ENCODE measurements around the gene RALGAPA2. TPM values are rescaled to one million over a fixed set of nuclear protein-coding genes. Genes with fewer than 3 reads are reported as not detected.

Gene RALGAPA2
- total and polyA plus RNA-seq, 2 donors (not counting 3 experiments of a cell fraction or from before 2014, with no cell fraction given): 10.0 to 46.8 TPM

DNA sequence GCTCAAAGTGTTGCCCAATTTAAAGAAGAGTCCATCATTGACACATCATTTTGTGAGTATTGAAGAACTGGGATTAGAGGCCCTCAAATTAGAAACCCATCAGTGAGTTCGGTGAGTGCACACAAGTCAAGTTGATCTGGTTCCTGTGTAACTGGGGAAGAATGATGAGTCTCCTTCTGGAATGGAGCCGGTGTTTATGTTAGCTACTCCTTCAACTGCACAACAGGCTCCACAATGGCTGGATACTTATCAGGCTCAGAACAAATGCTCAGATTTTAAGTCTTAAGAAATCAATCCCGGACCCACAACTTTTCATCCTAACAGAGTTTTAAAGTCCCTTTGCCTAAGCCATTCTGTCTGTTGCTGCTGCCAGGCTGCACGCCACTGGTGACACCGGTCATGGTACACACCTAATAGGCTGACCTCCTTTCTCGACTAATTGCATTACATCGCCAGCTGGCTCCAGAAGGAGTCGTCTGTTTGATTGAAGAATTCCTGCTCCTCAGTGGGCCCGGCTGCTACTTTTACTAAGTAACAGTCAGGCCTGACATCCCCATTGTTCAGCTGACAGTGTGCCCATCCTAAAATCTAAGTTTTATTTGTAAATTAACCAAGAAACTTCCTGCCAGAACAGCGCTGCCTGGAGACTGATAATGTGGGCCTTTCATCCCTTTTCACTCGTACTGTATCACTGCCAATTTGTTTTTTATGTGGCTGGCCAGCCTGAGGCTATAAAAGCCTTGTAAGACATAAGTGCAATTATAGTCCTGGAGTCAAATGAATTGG, 214.2 kb downstream of the RALGAPA2 start:
- no peaks in the 10 kb centered on the region for H3K9me1 ChIP-seq (replicated peaks; ENCODE audit: control insufficient read depth, extremely low read depth, insufficient read depth, low read length)
- no peak overlapping the region for H3K4me2 ChIP-seq (ENCODE audit: insufficient read depth, low read length)
- FAIRE-seq (no peak), DNase-seq (ENCODE audit: low read depth, low spot score) (no peak)
- H4K20me1 ChIP-seq (replicated peaks; ENCODE audit: control insufficient read depth, extremely low read depth, insufficient read depth, low read length): no peaks in the 10 kb centered on the region
- H3K27ac ChIP-seq (ENCODE audit: insufficient read depth, low read depth, low read length): no peak overlapping the region
- TF ChIP-seq GATA2 (IDR thresholded peaks at IDR 0.05; ENCODE audit: insufficient read depth, insufficient read length, low read depth, low read length): no peak
- no peak for TF ChIP-seq MYC (IDR thresholded peaks at IDR 0.05; ENCODE audit: low read depth, low read length)
- TF ChIP-seq POLR2A (IDR thresholded peaks at IDR 0.05; ENCODE audit: low read depth, low read length): no peak
- TF ChIP-seq EZH2 (IDR thresholded peaks at IDR 0.05; ENCODE audit: borderline replicate concordance, low read depth, low read length, severe bottlenecking): no peak
- no peak for TF ChIP-seq FOS (IDR thresholded peaks at IDR 0.05; ENCODE audit: borderline replicate concordance, insufficient read depth, low read length)
- TF ChIP-seq, protein P1, sequence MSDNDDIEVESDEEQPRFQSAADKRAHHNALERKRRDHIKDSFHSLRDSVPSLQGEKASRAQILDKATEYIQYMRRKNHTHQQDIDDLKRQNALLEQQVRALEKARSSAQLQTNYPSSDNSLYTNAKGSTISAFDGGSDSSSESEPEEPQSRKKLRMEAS (IDR thresholded peaks at IDR 0.05; ENCODE audit: insufficient read depth, insufficient read length): no peak
- TF ChIP-seq JUN (IDR thresholded peaks at IDR 0.05; ENCODE audit: borderline replicate concordance, insufficient read depth, insufficient read length, low read depth): no peak
- TF ChIP-seq CTCF (IDR thresholded peaks at IDR 0.05; ENCODE audit: extremely low read depth in 1 of 2, insufficient read depth in 1 of 2, low read depth in 1 of 2, low read length in 2 of 2): no peak
- TF ChIP-seq POLR2AphosphoS5 (IDR thresholded peaks at IDR 0.05; ENCODE audit: insufficient read depth, low read depth, low read length): no peak
- intact Hi-C loops (cut with micrococcal nuclease) (no loop called here), dilution Hi-C loops (cut with MboI; ENCODE audit: extremely low pct_ligation_motif_present, low sequenced_read_pairs) (no loop called here)
- H3K9ac ChIP-seq (replicated peaks; ENCODE audit: extremely low read depth, insufficient read depth, low read length): no peak overlapping the region
- H3K79me2 ChIP-seq (ENCODE audit: control insufficient read depth, insufficient read depth, low read length): no peaks in the 10 kb centered on the region
- ChIA-PET POLR2A (no interaction called here), CTCF (interaction anchor here (0.9 to 1.1 kb wide), 2 partner anchors 10 kb away, joined by 3 read pairs; no protein-coding TSS in a partner anchor)
- BruUV-seq (replicated peaks): no TSS peak
- H3K4me3 ChIP-seq (replicated peaks in 1 of 3; ENCODE audit: insufficient read depth in 1 of 3, low read depth in 1 of 3, low read length in 3 of 3): no peak overlapping the region
- H3K4me1 ChIP-seq (ENCODE audit: control insufficient read depth, extremely low read depth, insufficient read depth, low read length): no peaks in the 10 kb centered on the region
- no peak overlapping the region for H2AFZ ChIP-seq (ENCODE audit: low read depth, low read length)
- H3K9me3 ChIP-seq (replicated peaks; ENCODE audit: control insufficient read depth, insufficient read depth, low read length): no peaks in the 10 kb centered on the region
- no peaks in the 10 kb centered on the region for H3K27me3 ChIP-seq (ENCODE audit: control insufficient read depth in 2 of 2, insufficient read depth in 2 of 2, low read length in 2 of 2)
- peaks cover 2 to 11% of the 10 kb centered on the region in 2 experiments for H3K36me3 ChIP-seq (ENCODE audit: control insufficient read depth in 2 of 2, extremely low read depth in 1 of 2, insufficient read depth in 2 of 2, low read length in 2 of 2)

All from endothelial cell of umbilical vein (primary cell).